NCI-H510A (cell line): ENCODE results near the gene MARCHF6.
"Not testable (repeated sequence)": the region's sequence is repeated elsewhere in the genome, so short reads cannot be mapped to it uniquely, and the experiment has no call there.

Experiments
- DNase-seq: peaks from one replicate; lab custom pipeline; 2025; lab: John Stamatoyannopoulos, UW

MARCHF6 gene

DNA sequence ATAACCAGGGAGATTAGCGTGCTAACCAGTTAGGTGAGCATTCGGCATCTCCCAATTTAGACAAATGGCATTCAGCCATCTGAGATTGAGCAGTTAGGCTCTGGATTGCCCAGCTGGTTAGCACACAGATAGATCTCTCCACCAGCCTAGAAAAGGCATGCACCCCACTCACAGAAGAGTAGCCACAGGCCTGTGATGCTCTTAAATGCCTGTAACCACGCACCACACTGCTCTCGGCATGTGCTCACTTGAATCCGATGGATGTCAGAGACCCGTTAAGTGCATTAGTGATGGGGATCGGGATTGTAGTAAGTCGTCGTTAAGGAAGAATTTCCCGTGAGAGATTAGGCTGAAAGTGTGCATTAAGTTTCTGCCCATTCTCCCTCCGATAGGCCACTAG, 23.0 kb downstream of the MARCHF6 start:
- no peak for DNase-seq

DNA sequence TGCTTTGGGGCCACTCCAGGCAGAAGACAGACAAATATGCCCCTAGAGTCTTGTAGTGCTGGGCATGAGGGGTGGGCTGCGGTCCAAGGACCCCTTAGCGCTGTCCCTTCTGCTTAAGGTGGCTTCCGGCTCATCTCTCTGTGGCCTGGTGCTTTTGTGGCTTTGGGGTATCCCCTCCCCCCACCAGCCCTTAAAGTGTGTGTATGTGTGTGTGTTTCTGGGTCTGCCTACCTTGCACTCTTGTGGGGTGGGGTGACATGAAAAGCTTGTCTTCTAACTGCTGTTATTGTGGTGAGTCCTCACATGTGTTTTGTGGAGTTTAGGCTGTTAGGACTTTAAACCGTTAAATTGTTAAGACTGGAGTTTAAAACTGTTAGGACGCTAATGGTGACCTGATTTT, 23.6 kb downstream of the MARCHF6 start:
- DNase-seq = no peak

DNA sequence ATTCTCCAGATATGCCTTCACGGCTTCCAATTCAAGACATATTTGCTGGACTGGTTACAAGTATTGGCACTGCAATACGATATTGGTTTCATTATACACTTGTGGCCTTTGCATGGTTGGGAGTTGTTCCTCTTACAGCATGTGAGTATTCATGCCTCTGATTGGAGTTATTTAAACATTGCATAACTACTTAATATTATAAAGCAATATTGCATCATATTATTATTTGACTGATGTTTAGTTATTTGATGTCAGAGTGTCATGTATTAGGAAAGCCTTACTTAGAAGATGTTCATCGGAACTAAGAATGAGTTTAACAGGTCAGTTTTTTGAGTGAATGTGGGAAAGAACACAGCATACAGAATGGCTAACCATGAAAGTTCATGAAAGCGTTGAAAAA, 28.3 kb downstream of the MARCHF6 start:
- no peak for DNase-seq

DNA sequence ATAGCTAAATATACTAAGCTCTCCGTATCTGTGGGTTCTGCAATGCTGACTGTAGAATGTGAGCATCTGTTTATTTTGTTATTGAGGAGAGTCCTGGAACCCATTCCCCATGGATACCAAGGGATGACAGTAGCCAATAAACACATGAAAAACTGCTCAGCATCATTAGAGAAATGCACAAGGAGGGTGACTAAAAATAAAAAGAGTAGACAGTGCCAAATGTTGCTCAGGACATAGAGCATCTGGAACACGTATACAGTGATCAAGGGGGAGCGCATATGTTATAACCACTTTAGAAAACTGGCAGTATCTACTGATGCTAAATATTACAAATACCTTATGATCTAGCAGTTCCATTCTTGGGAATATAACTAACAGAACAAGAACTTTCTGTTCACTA, 31.0 kb downstream of the MARCHF6 start:
- DNase-seq = no peak

DNA sequence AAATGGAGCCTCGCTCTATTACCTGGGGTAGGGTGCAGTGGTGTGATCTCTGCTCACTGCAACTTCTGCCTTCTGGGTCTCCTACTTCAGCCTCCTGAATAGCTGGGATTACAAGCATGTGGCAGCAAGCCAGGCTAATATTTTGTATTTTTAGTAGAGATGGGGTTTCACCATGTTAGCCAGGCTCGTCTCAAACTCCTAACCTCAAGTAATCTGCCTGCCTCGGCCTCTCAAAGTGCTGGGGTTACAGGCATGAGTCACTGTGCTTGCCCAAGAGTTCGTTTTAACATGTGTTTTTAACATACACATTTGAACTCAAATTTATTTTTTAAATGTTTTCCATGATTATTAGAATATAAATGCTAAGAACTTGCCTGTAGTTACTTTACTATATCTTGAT, 34.2 kb downstream of the MARCHF6 start:
- DNase-seq = no peak

DNA sequence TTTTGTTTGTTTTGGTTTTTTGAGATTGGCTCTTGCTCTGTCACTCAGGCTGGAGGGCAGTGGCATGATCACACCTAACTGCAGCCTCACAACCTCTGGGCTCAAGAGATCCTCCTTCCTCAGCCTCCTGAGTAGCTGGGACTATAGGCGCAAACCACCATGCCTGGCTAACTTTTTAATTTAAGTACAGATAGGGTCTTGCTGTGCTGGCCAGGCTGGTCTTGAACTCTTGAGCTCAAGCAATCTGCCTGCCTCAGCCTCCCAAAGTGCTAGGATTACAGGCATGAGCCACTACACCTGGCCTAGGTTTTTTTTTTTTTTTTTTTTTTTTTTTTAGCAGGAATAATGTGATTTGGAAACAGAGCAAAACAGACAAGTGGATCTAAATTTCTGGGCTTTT, 37.6 kb downstream of the MARCHF6 start:
- no peak for DNase-seq

DNA sequence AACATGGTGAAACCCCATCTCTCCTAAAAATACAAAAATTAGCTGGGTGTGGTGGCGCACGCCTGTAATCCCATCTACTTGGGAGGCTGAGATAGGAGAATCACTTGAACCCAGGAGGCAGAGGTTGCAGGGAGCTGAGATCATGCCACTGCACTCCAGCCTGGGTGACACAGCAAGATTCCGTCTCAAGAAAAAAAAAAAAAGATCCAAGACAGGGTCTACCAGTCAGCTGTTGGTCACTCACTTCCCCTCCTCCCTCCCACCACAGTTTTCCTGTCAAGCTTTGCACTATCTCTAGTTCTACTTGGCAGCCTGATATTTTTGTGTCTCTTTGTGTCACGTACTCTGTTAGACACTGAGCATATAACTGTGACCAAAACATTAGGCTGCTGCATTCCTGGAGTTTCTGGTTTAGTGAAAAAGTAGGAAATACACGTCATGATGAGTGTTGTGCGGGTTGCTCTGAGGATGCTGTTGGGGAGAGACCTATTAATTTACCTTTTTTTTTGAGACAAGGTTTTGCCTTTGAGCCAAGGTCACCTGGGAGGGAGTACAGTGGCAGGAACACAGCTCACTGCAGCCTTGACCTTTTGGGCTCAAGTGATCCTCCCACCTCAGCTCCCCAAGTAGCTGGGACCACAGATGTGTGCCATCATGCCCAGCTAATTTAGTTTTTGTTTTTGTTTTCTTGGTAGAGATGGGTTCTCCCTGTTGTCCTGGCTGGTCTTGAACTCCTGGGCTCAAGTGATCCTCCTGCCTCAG, 39.3 kb downstream of the MARCHF6 start:
- not testable (repeated sequence) for DNase-seq

DNA sequence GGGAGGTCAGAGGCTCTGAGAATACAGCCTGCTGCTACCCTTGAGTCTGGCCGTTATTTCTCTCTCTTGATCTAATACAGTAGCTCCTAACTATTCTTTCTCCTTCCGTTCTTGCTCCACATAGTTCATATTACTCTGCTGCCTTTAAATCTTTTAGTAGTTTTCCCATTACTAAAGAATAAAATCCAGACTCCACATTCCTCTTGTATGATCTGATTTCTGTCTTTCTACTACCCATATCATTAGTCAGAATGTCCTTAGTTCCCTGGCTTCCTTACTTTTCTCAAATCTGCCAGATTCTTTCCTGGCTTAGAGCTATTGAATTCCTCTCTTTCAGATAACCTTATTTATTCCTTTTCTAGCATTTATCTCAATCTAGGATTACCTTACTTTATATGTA, 40.0 kb downstream of the MARCHF6 start:
- no peak for DNase-seq

DNA sequence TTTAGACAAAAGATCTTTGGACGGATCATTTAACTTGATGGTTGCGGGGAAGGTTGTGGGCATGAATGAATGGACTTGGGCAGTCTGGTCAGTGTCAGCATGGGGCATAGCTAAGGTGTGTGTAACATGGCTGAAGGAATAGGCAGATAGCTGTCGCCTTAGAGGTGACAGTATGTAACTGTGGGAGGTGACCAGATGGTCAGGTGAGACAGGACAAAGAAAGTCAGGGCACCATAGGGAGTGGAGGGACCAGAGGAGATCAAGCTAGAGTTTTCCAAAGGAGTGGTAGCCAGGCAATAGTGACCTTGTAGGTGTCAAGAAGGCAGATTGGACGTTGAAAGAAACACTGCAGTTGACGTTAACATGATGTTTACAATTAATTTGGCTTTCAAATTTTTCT, 43.1 kb downstream of the MARCHF6 start:
- DNase-seq = no peak

DNA sequence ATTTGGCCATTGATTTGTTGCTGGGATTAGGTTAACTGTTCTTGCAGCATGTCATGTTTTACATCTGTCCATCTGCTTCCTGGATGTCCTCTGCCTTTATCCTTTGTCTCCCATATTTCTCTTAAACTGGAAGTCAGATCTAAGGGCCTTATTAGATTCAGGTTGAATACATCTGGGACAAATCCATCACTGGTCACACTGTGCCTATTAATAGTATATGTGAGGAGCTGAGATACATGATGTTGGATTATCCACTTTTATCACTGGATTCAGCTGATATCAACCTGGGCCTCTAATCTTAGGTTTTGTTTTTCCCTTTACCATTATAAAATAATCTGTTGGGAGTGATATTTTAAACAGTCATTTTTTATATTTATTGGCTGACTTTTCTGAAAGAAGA, 46.3 kb downstream of the MARCHF6 start:
- DNase-seq = no peak

DNA sequence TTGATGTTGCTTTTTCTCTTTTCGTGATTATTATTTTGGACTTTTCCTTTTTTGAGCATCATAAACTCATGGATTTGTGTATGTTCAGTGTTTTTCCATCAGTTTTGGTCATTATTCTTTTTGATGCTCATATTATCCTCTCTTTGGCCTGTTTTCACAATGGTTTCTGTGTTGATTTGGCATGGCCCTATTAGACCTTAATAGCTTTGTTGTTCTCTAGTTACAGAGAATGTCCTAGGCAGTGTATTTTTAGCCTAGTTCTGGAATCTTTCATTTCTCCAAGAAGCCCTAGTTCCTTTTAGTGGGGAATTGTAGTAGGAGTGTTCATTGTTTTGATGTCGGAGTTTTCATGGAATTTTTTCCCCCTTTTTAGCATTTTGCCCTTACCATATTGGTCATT, 46.9 kb downstream of the MARCHF6 start:
- no peak for DNase-seq

DNA sequence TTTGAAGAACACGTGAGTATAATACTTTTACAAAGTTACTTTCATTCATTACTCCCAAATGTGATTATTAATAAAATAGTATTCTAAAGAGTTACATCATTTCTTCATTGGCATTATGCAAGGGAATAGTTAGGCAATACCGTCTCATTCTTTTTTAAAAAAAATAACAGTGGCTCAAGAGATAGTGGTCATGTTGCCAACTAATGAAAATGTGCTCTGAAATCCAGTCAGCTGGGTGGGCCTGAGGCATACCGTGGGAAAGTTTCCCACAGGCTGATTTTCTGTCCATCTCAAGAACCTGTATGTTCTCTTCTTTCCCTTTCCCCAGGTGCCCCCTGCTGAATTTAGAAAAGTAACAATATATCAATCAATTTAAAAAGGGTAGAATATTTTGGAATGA, 47.3 kb downstream of the MARCHF6 start:
- no peak for DNase-seq

DNA sequence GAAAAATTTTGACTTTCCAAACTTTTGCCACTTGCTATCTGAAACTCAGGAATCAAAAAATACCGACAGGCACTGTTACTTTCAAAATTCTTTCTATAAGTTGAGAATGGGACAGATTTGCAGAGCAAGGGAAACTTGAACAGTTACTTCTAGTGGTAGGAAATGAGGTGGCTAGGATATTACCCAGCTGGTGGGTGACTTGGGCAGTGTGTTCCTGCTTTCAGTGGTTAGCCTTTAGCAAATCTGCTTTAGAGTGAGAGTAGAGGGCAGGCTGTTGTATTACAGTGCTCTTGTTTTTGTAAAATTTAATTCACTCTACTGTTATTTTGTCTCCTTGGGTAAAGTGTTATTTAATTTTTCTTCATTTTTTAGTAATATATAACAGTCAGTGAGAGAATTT, 48.0 kb downstream of the MARCHF6 start:
- no peak for DNase-seq
